Measurements from ENCODE around the gene ATRX.
"Not testable (repeated sequence)": the region's sequence is repeated elsewhere in the genome, so short reads cannot be mapped to it uniquely, and the experiment has no call there.

The ATRX gene

DNA sequence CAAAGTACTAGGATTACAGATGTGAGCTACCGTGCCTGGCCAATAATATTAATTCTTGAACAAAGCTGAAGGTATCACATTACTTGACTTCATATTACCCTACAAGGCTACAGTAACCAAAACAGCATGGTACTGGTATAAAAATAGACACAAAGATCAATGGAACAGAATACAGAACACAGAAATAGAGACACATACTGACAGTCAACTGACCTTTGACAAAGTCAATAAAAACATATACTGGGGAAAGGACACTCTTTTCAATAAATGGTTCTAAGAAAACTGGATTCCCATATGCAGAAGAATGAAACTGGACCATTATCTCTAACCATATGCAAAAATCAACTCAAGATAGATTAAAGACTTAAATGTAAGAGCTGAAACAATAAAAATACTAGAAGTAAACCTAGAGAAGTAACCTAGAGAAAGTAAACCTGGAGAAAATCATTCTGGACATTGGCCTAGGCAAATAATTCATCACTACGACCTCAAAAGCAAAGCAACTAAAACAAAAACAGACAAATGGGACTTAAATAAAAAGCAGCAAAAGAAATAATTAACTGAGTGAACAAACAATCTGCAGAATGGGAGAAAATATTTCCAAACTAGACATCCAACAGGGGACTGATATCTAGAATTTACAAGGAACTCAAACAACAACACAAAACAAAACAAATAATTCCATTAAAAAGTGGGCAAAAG is 182.2 kb downstream of the ATRX start:
- no peak for DNase-seq

DNA sequence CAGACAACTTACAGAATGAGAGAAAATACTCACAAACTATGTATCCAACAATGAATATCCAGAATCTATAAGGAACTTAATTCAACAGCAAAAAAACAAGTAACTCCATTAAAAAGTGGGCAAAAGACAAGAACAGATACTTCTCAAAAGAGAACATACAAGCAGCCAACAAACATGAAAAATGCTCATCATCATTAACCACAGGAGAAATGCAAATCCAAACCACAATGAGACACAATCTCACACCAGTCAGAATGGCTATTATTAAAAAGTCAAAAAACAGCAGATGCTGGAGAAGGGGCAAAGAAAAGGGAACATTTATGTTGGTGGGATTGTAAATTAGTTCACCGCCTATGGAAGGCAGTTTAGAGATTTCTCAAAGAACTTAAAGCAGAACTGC is 188.5 kb downstream of the ATRX start:
- no peak for DNase-seq

- DNase-seq: no peak
Observed at GRCh38 chrX:77597090-77597489, 188.9 kb downstream of the ATRX start.

- DNase-seq: no peak
Observed at GRCh38 chrX:77595848-77596247, 190.2 kb downstream of the ATRX start.

GRCh38 chrX:77572322-77572721 is 213.7 kb downstream of the ATRX start:
- no peak for DNase-seq

DNA sequence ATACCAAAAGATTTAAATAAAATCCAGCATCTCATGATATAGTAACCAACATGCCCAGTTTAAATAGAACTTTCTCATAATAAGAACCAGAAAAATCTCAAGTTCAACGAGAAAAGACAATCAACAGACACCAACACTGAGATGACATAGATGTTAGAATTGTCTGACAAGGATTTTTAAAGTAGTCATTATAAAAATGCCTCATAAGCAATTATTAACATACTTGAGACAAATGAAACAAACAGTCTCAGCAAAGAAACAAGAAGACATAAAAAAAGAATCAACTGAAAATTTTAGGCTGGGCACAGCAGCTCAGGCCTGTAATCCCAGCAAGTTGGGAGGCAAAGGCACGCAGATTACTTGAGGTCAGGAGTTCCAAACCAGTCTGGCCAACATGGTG is 220.7 kb downstream of the ATRX start:
- no peak for DNase-seq

GRCh38 chrX:77564823-77565222 is 221.2 kb downstream of the ATRX start:
- DNase-seq: peak; percentile 1

DNA sequence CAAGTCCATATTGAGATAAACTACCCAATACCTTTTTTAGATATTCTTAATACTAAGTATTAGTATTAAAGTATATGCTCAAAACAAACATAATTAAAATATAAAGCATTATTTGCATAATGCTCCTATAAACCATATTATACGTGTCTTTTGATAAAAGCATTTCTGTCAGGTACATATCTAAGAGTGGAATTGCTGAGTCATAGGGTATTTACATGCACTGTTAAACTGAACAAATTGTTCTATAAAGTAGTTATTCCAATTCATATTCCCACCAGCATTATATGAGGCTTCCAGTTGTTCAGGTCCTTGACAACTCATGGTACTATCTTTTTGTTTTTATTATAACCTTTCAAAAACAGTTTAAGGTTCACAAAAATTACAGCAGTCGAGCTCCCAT is 224.6 kb downstream of the ATRX start:
- DNase-seq: peak; percentile 1

DNA sequence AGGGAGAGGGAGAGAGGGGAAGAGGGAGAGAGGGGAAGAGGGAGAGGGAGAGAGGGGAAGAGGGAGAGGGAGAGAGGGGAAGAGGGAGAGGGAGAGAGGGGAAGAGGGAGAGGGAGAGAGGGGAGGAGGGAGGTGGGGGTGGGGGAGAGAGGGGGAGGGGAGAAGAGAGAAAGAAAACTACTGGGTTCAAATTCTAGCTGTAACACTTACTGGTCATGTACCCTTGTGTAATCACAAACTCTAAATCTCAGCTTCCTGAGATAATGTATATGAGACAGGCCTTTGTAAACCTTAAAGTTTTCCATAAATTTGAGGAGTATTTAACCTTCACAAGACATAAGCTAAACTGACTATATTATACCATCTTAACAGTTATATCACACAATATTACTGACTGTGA is 229.7 kb downstream of the ATRX start:
- no peak for DNase-seq

GRCh38 chrX:77548751-77549150 is 237.3 kb downstream of the ATRX start:
- no peak for DNase-seq

DNA sequence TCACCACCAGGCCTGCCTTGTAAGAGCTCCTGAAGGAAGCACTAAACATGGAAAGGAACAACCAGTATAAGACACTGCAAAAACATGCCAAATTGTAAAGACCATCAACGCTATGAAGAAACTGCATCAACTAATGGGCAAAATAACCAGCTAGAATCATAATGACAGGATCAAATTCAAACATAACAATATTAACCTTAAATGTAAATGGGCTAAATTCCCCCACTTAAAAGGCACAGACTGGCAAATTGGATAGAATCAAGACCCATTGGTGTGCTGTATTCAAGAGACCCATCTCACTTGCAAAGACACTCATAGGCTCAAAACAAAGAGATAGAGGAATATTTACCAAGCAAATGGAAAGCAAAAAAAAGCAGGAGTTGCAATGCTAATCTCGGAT is 246.2 kb downstream of the ATRX start:
- DNase-seq: not testable (repeated sequence)

DNA sequence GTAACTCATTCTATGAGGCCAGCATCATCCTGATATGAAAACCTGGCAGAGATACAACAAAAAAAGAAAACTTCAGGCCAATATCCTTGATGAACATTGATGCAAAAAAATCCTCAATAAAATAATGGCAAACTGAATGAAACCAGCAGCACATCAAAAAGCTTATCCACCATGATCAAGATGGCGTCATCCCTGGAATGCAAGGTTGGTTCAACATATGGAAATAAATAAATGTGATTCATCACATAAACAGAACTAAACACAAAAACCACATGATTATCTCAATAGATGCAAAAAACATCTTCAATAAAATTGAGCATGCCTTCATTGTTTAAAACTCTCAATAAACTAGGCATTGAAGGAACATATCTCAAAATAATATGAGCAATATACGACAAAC is 254.8 kb downstream of the ATRX start:
- peak; percentile 7 for DNase-seq

GRCh38 chrX:77528034-77528433 is 258.0 kb downstream of the ATRX start:
- DNase-seq: no peak

- DNase-seq: no peak
Observed at GRCh38 chrX:77527233-77528001, 258.6 kb downstream of the ATRX start.

GRCh38 chrX:77519765-77520164 is 266.3 kb downstream of the ATRX start:
- DNase-seq: no peak

DNA sequence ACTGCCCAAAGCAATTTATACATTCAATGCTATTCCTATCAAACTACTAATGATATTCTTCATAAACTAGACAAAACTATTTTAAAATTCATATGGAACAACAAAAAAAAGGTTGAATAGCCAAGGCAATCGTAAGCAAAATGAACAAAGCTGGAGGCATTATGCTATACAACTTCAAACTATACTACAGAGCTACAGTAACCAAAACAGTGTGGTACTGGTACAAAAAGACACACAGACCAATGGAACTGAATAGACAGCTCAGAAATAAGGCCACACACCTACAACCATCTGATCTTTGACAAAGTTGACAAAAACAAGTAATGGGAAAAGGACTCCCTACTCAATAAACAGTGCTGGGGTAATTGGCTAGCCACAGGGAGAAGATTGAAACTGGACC is 271.8 kb downstream of the ATRX start:
- DNase-seq: no peak

DNA sequence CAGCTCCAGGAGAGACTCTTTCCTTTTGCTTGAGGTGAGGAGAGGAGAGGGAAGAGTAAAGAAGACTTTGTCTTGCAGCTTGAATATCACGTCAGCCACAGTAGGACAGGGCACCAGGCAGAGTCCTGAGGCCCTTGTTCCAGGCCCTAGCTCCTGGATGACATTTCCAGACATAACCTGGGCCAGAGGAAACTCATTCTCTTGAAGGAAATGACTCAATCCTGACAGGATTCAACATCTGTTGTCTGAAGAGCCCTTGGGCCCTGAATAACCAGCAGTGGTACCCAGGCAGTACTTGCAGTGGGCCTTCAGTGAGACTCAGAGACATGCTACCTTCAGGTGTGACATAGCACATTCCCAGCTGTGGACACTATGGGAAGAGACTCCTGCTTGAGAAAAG is 276.0 kb downstream of the ATRX start:
- no peak for DNase-seq

- peak; percentile 59 for DNase-seq
Observed at GRCh38 chrX:77505227-77505626, 280.8 kb downstream of the ATRX start.

- peak; percentile 5 for DNase-seq
Observed at GRCh38 chrX:77502951-77503525, 283.0 kb downstream of the ATRX start.

DNA sequence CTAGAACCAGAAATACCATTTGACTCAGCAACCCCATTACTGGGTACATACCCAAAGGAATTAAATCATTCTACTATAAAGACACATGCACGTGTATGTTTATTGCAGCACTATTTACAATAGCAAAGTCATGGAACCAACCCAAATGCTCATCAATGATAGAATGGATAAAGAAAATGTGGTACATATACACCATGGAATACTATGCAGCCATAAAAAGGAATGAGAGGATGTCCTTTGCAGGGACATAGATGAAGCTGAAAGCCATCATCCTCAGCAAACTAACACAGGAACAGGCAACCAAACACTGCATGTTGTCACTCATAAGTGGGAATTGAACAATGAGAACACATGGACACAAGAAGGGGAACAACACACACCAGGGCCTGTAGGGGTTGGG is 285.9 kb downstream of the ATRX start:
- not testable (repeated sequence) for DNase-seq

DNA sequence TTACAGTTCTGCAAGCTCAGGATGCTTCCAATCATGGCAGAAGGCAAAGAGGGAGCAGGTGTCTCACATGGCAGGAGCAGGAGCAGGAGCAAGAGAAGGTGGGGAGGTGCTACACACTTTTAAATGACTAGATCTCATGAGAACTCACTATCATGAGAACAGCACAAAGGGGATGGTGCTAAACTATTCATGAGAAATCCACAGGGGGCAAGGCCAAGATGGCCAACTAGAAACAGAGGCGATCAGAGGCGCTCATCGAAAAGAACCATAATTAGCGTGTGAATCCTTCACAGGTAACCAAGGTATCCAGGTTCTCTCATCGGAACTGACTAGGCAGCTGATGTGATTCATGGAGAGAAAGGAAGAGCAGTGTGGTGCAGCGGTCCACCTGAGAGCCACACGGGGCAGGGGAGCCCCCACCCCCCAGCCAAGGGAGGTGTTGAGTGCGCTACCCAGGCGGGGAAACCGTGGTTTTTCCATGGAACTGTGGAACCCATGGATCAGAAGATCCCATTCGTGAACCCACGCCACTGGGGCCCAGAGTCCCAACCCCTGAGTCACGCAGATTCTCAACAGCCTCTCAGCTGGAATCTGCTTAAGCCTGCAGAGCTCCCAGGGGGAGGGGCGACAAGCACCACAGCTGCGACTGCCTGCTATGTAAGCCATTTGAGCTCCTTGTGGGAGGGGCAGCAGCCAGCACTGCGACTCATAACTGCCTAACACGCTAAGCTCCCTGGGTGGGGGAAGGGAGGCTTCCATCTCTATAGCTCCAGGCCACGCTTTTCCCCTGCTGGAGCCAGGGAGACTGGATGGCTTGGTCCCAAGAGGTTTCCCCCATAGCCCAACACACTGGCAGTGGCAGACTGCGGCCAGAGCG is 292.1 kb downstream of the ATRX start:
- peak; percentile 38 for DNase-seq

- no peak for DNase-seq
Observed at GRCh38 chrX:77484045-77484444, 302.0 kb downstream of the ATRX start.

DNA sequence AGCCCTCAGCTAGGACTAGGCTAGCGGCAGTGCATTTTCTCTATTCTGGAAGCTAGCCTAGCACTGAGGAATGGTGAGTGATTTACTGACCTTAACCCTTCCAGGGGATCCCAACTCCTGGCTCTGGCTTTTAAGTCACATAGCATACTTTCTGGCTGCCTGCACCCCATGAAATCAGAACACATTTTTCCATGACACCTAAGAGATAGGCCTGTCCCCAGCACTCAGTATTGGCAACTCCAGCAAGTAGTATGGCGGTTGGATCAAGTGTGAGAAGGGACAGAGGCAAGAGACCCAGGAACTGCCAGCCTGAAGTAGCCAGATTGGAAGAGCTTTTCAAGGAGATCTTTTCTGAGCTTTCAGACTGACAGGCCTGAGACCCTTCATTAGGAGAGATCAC is 330.6 kb downstream of the ATRX start:
- DNase-seq: no peak
